Activated T-helper 1 cell treated with Interleukin-2 at 50 U/mL for 16 hours (primary cell): ENCODE results near the gene GALE.
"Not testable (repeated sequence)": the region's sequence is repeated elsewhere in the genome, so short reads cannot be mapped to it uniquely, and the experiment has no call there.

Experiments
- DNase-seq: peaks from one replicate; pipeline ENCODE4 v3.0.0-alpha.2; 2020; ENCODE audit warnings: low read depth

The GALE gene

GRCh38 chr1:23809751-23810171, 9.2 kb upstream of the GALE start:
- peak; percentile 69 for DNase-seq

- DNase-seq = no peak
These were observed 6.9 kb upstream of the GALE start for GRCh38 chr1:23807453-23807852.

GRCh38 chr1:23806280-23806679, 5.7 kb upstream of the GALE start:
- DNase-seq = no peak

- DNase-seq = no peak
These were observed 4.5 kb upstream of the GALE start for GRCh38 chr1:23805025-23805424.

GRCh38 chr1:23804183-23804835, 3.8 kb upstream of the GALE start:
- no peak for DNase-seq

GRCh38 chr1:23803674-23804073, 3.1 kb upstream of the GALE start:
- no peak for DNase-seq

- DNase-seq = not testable (repeated sequence)
These were observed 2.3 kb upstream of the GALE start for GRCh38 chr1:23802809-23803342.

GRCh38 chr1:23801876-23802275, 1.3 kb upstream of the GALE start:
- DNase-seq = no peak

GRCh38 chr1:23801338-23801748, 789 bp upstream of the GALE start:
- no peak for DNase-seq

GRCh38 chr1:23799570-23800399, 769 bp downstream of the GALE start:
- DNase-seq = no peak

- DNase-seq = no peak
These were observed 1.3 kb downstream of the GALE start for GRCh38 chr1:23799255-23799569.

GRCh38 chr1:23798662-23799142, 1.9 kb downstream of the GALE start:
- DNase-seq = no peak

GRCh38 chr1:23797478-23798448, 2.8 kb downstream of the GALE start:
- DNase-seq = no peak

- no peak for DNase-seq
These were observed 3.9 kb downstream of the GALE start for GRCh38 chr1:23796466-23797271.

- DNase-seq = no peak
These were observed 4.7 kb downstream of the GALE start for GRCh38 chr1:23795676-23796465.

GRCh38 chr1:23794732-23795182, 5.8 kb downstream of the GALE start:
- DNase-seq = not testable (repeated sequence)

- DNase-seq = no peak
These were observed 6.5 kb downstream of the GALE start for GRCh38 chr1:23793861-23794731.

GRCh38 chr1:23793018-23793781, 7.4 kb downstream of the GALE start:
- no peak for DNase-seq
